ENCODE results near the gene TPP1. TPM values are rescaled to one million over a fixed set of nuclear protein-coding genes. Genes with fewer than 3 reads are reported as not detected.

TPP1 gene
- total and polyA plus RNA-seq, 2 of the 13 experiments (the other 11 are each of a cell fraction or from before 2014, with no cell fraction given) = 13.9 to 74.6 TPM

DNA sequence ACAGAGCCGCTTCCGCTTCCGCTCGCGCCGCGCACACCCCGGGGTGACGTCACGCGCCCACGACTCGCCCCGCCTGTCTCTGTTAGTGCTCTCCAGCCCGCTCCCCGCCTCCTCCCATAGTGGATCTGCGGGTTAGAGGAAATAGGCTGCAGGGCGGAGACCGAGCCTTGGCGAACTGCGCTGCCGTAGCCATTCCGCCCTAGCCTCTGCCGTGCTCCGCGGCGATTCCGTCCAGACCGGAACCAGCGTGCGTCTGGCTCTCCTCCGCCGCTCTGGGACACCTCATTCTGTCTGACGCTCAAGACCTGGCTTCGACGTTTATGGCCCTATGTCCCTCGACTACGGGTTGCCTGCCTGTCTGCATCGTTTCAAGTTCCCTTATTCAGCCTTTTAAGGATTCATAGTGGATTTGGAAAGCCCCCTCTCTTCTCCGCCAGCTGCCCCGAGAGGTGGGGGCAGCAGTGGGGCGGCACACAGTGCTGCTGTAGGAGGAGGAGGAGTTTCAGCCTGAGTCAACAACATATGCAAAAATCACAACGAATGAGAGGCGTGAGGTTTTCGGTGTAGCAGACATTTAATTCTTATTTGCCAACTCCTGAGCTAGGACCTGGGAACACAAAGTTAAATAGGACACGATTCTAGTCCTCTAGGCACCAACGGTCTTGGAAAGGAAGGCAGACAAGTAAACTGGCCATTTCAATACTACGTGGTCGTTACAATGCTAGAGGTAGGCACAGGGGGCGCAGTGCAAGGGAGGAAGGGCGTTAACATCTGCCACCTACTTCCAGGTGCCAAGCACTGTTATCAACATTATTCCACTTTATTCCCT, 6.8 kb downstream of the TPP1 start, which contains the start of gene TAF10 (continued):
- no peak for TF ChIP-seq ZNF660 (CRISPR knock-in tag; IDR thresholded peaks at IDR 0.05; ENCODE audit: borderline replicate concordance, low read depth)
- TF ChIP-seq, protein P1, sequence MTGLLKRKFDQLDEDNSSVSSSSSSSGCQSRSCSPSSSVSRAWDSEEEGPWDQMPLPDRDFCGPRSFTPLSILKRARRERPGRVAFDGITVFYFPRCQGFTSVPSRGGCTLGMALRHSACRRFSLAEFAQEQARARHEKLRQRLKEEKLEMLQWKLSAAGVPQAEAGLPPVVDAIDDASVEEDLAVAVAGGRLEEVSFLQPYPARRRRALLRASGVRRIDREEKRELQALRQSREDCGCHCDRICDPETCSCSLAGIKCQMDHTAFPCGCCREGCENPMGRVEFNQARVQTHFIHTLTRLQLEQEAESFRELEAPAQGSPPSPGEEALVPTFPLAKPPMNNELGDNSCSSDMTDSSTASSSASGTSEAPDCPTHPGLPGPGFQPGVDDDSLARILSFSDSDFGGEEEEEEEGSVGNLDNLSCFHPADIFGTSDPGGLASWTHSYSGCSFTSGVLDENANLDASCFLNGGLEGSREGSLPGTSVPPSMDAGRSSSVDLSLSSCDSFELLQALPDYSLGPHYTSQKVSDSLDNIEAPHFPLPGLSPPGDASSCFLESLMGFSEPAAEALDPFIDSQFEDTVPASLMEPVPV (CRISPR knock-in tag; IDR thresholded peaks at IDR 0.05) = peak; percentile 78
- peak; percentile 95 for TF ChIP-seq U2AF1 (optimal IDR thresholded peaks at IDR 0.05; ENCODE audit: low read depth, low read length)
- peak; percentile 61; the same call in 1 of the 2 replicates for TF ChIP-seq HOXA9 (CRISPR knock-in tag; IDR thresholded peaks at IDR 0.05; ENCODE audit: borderline replicate concordance)
- TF ChIP-seq ZBTB7B (CRISPR knock-in tag; IDR thresholded peaks at IDR 0.05) = no peak
- no peak for TF ChIP-seq U2AF2 (IDR thresholded peaks at IDR 0.05; ENCODE audit: low read depth, low read length)
- peak; percentile 58; the same call in 1 of the 2 replicates for TF ChIP-seq KDM5A (IDR thresholded peaks at IDR 0.05; ENCODE audit: borderline replicate concordance, low read length)
- peak; percentile 56 for TF ChIP-seq ZBTB38 (CRISPR knock-in tag; IDR thresholded peaks at IDR 0.05)
- TF ChIP-seq SMAD9 (CRISPR knock-in tag; IDR thresholded peaks at IDR 0.05) = peak; percentile 64; the same call in 1 of the 2 replicates
- peak; percentile 64 for TF ChIP-seq SP4 (CRISPR knock-in tag; IDR thresholded peaks at IDR 0.05)
- TF ChIP-seq, protein P2, sequence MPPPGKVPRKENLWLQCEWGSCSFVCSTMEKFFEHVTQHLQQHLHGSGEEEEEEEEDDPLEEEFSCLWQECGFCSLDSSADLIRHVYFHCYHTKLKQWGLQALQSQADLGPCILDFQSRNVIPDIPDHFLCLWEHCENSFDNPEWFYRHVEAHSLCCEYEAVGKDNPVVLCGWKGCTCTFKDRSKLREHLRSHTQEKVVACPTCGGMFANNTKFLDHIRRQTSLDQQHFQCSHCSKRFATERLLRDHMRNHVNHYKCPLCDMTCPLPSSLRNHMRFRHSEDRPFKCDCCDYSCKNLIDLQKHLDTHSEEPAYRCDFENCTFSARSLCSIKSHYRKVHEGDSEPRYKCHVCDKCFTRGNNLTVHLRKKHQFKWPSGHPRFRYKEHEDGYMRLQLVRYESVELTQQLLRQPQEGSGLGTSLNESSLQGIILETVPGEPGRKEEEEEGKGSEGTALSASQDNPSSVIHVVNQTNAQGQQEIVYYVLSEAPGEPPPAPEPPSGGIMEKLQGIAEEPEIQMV (CRISPR knock-in tag; IDR thresholded peaks at IDR 0.05; ENCODE audit: low read depth) = peak; percentile 85
- peak; percentile 35; the same call in 1 of the 2 replicates for TF ChIP-seq BCL6 (CRISPR knock-in tag; IDR thresholded peaks at IDR 0.05)
- TF ChIP-seq RFXANK (CRISPR knock-in tag; IDR thresholded peaks at IDR 0.05) = peak; percentile 91; the same call in 1 of the 2 replicates
- peak; percentile 49 for TF ChIP-seq RBM22 (optimal IDR thresholded peaks at IDR 0.05; ENCODE audit: low read length)
- TF ChIP-seq TSC22D2 (CRISPR knock-in tag; IDR thresholded peaks at IDR 0.05; ENCODE audit: borderline replicate concordance) = no peak
- 0 out of 2 replicates have a peak, but pooled peaks have one; percentile 25 for TF ChIP-seq ZNF44 (CRISPR knock-in tag; IDR thresholded peaks at IDR 0.05)
- peak; percentile 90; the same call in 1 of the 2 replicates for TF ChIP-seq ATF2 (CRISPR knock-in tag; IDR thresholded peaks at IDR 0.05)
- TF ChIP-seq ZNF615 (CRISPR knock-in tag; IDR thresholded peaks at IDR 0.05; ENCODE audit: borderline replicate concordance) = no peak
- 0 out of 2 replicates have a peak, but pooled peaks have one; percentile 69 for TF ChIP-seq ZBTB3 (CRISPR knock-in tag; IDR thresholded peaks at IDR 0.05; ENCODE audit: borderline replicate concordance, low read depth)
- peak; percentile 63; the same call in 1 of the 2 replicates for TF ChIP-seq MLX (CRISPR knock-in tag; IDR thresholded peaks at IDR 0.05)
- TF ChIP-seq, protein P3, sequence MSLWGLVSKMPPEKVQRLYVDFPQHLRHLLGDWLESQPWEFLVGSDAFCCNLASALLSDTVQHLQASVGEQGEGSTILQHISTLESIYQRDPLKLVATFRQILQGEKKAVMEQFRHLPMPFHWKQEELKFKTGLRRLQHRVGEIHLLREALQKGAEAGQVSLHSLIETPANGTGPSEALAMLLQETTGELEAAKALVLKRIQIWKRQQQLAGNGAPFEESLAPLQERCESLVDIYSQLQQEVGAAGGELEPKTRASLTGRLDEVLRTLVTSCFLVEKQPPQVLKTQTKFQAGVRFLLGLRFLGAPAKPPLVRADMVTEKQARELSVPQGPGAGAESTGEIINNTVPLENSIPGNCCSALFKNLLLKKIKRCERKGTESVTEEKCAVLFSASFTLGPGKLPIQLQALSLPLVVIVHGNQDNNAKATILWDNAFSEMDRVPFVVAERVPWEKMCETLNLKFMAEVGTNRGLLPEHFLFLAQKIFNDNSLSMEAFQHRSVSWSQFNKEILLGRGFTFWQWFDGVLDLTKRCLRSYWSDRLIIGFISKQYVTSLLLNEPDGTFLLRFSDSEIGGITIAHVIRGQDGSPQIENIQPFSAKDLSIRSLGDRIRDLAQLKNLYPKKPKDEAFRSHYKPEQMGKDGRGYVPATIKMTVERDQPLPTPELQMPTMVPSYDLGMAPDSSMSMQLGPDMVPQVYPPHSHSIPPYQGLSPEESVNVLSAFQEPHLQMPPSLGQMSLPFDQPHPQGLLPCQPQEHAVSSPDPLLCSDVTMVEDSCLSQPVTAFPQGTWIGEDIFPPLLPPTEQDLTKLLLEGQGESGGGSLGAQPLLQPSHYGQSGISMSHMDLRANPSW (CRISPR knock-in tag; IDR thresholded peaks at IDR 0.05; ENCODE audit: borderline replicate concordance) = 0 out of 2 replicates have a peak, but pooled peaks have one; percentile 5

Data from HepG2 (cell line).